GM23338 (cell line): Measurements from ENCODE around the gene CNGB1. TPM values are rescaled to one million over a fixed set of nuclear protein-coding genes. Genes with fewer than 3 reads are reported as not detected.

ENCODE experiments used
- ATAC-seq: fragments of 200-7000 bp; cut with Tn5 transposase; 3 replicates; pipeline ENCODE4 v1.9.1; 2020
- DNase-seq: peaks from one replicate; pipeline ENCODE4 v3.0.0-alpha.2; 2015; ENCODE audit warnings: low spot score
- H2AFZ ChIP-seq: fragments of 200-600 bp; sonication (generic); 2 replicates; pipeline ENCODE4 v1.8.0; 2016; ENCODE audit warnings: antibody characterized with exemption, mild to moderate bottlenecking, moderate library complexity
- H3F3A ChIP-seq: fragments of 200-600 bp; sonication (generic); replicated peaks from 2 replicates; pipeline ENCODE4 v1.8.0; 2017; ENCODE audit warnings: antibody characterized with exemption, mixed run types, low read depth
- H3K27ac ChIP-seq: fragments of 200-600 bp; sonication (generic); 2 replicates; pipeline ENCODE4 v1.6.1; 2016; ENCODE audit warnings: low read depth
- H3K27me3 ChIP-seq: fragments of 200-600 bp; sonication (generic); 2 replicates; pipeline ENCODE4 v1.8.0; 2016; ENCODE audit warnings: mild to moderate bottlenecking, mixed run types, moderate library complexity; ENCODE audit not compliant: insufficient read depth
- H3K36me3 ChIP-seq: fragments of 200-600 bp; sonication (generic); 2 replicates; pipeline ENCODE4 v1.8.0; 2016; ENCODE audit warnings: mild to moderate bottlenecking; ENCODE audit not compliant: insufficient read depth
- H3K4me1 ChIP-seq: fragments of 200-600 bp; sonication (generic); 2 replicates; pipeline ENCODE4 v1.8.0; 2016; ENCODE audit warnings: mild to moderate bottlenecking, moderate library complexity; ENCODE audit not compliant: insufficient read depth
- H3K4me2 ChIP-seq: fragments of 200-600 bp; sonication (generic); 2 replicates; pipeline ENCODE4 v1.7.1; 2017; ENCODE audit warnings: mixed run types
- H3K4me3 ChIP-seq: fragments of 200-600 bp; sonication (generic); 2 replicates; pipeline ENCODE4 v1.6.1; 2016; ENCODE audit warnings: mixed run types
- H3K79me2 ChIP-seq: fragments of 200-600 bp; sonication (generic); replicated peaks from 2 replicates; pipeline ENCODE4 v1.8.0; 2017; ENCODE audit warnings: mild to moderate bottlenecking; ENCODE audit not compliant: insufficient read depth
- H3K9me2 ChIP-seq: fragments of 200-600 bp; sonication (generic); 2 replicates; pipeline ENCODE4 v1.8.0; 2017; ENCODE audit not compliant: insufficient read depth
- H4K20me1 ChIP-seq: fragments of 200-600 bp; sonication (generic); replicated peaks from 2 replicates; pipeline ENCODE4 v1.8.0; 2017; ENCODE audit warnings: mild to moderate bottlenecking; ENCODE audit not compliant: insufficient read depth
- H3K27ac Mint-ChIP-seq: 2 replicates; pipeline ENCODE4 v1.8.0; 2020; ENCODE audit warnings: inconsistent platforms, mild to moderate bottlenecking, moderate library complexity, mixed read lengths
- H3K27me3 Mint-ChIP-seq: 3 replicates; pipeline ENCODE4 v1.8.0; 2022; ENCODE audit warnings: low read depth, mild to moderate bottlenecking, moderate library complexity, mixed read lengths, inconsistent platforms; ENCODE audit not compliant: insufficient read depth, poor library complexity
- H3K36me3 Mint-ChIP-seq: 3 replicates; pipeline ENCODE4 v1.8.0; 2021; ENCODE audit warnings: low read depth, mild to moderate bottlenecking, inconsistent platforms, moderate library complexity, mixed read lengths
- H3K4me1 Mint-ChIP-seq: 3 replicates; pipeline ENCODE4 v1.8.0; 2020; ENCODE audit warnings: mild to moderate bottlenecking, inconsistent platforms, mixed read lengths
- H3K4me3 Mint-ChIP-seq: 3 replicates; pipeline ENCODE4 v1.8.0; 2021; ENCODE audit warnings: moderate library complexity, mild to moderate bottlenecking, inconsistent platforms, mixed read lengths
- H3K9me3 Mint-ChIP-seq: 3 replicates; pipeline ENCODE4 v1.8.0; 2020; ENCODE audit warnings: moderate library complexity, mild to moderate bottlenecking, inconsistent platforms, mixed read lengths
- CREB1 ChIP-seq: fragments of 250-450 bp; sonication (Bioruptor Pico); IDR thresholded peaks from 2 replicates; pipeline ENCODE4 v1.5.0; 2020; ENCODE audit warnings: low read depth, mild to moderate bottlenecking, moderate library complexity
- EZH2 ChIP-seq: fragments of 200-600 bp; sonication (generic); IDR thresholded peaks from one replicate; pipeline ENCODE4 v1.8.0; 2017; ENCODE audit warnings: antibody characterized with exemption, mild to moderate bottlenecking, low read depth; ENCODE audit not compliant: unreplicated experiment
- EZH2phosphoT487 ChIP-seq: fragments of 200-600 bp; sonication (generic); IDR thresholded peaks from one replicate; pipeline ENCODE4 v1.8.1; 2018; ENCODE audit warnings: antibody characterized with exemption; ENCODE audit not compliant: unreplicated experiment
- JUNB ChIP-seq: IDR thresholded peaks from one replicate; pipeline ENCODE4 v1.6.1; 2016; ENCODE audit warnings: antibody characterized with exemption; ENCODE audit not compliant: unreplicated experiment
- NANOG ChIP-seq: IDR thresholded peaks from 2 replicates; pipeline ENCODE4 v1.6.1; 2016; ENCODE audit warnings: antibody characterized with exemption, borderline replicate concordance
- POLR2AphosphoS5 ChIP-seq: IDR thresholded peaks from 2 replicates; pipeline ENCODE4 v1.6.1; 2016; ENCODE audit warnings: antibody characterized with exemption, low read depth
- STAT1 ChIP-seq: IDR thresholded peaks from one replicate; pipeline ENCODE4 v1.6.1; 2016; ENCODE audit warnings: antibody characterized with exemption; ENCODE audit not compliant: unreplicated experiment
- ZNF114 ChIP-seq: fragments of 250-450 bp; sonication (Bioruptor Pico); IDR thresholded peaks from 2 replicates; pipeline ENCODE4 v1.5.0; 2020; ENCODE audit warnings: mild to moderate bottlenecking, moderate library complexity
- ZNF331 ChIP-seq: fragments of 250-450 bp; sonication (Bioruptor Pico); IDR thresholded peaks from 2 replicates; pipeline ENCODE4 v1.5.0; 2020; ENCODE audit warnings: low read depth, mild to moderate bottlenecking, moderate library complexity
- polyA plus RNA-seq: library from polyadenylated mRNA; unstranded; fragments of >200 nt; fragmentation: Nextera tagmentation; extraction: Ambion mirVana; gene quantifications from 2 replicates; pipeline ENCODE4 v1.2.1, GENCODE V29; 2016
- total RNA-seq: library from RNA; depleted of rRNA; stranded (reverse); fragments of >200 nt; shearing (Covaris generic); gene quantifications from 2 replicates; pipeline ENCODE4 v1.2.3, GENCODE V29; 2014
- TF ChIP-seq, protein P1 (sequence below): fragments of 250-450 bp; sonication (Bioruptor Pico); IDR thresholded peaks from 2 replicates; pipeline ENCODE4 v1.5.0; 2020; ENCODE audit warnings: mild to moderate bottlenecking, moderate library complexity
- TF ChIP-seq, protein P2 (sequence below), 2 experiments: fragments of 200-600 bp in 1 of 2; sonication (generic) in 1 of 2; conservative IDR thresholded peaks; 2 replicates each; pipeline versions ENCODE4 v1.5.1 to v1.6.1; 2016 to 2017; ENCODE audit warnings: antibody characterized with exemption in 2 of 2, low read depth in 2 of 2, mild to moderate bottlenecking in 2 of 2, moderate library complexity in 1 of 2
- TF ChIP-seq, protein P3 (sequence below): IDR thresholded peaks from one replicate; pipeline ENCODE4 v1.6.1; 2018; ENCODE audit warnings: antibody characterized with exemption; ENCODE audit not compliant: unreplicated experiment
- TF ChIP-seq, protein P4 (sequence below): IDR thresholded peaks from 2 replicates; pipeline ENCODE4 v1.6.1; 2016; ENCODE audit warnings: antibody characterized with exemption

CNGB1 gene
- total and polyA plus RNA-seq, 2 experiments from 2014 or later, result not detected

DNA sequence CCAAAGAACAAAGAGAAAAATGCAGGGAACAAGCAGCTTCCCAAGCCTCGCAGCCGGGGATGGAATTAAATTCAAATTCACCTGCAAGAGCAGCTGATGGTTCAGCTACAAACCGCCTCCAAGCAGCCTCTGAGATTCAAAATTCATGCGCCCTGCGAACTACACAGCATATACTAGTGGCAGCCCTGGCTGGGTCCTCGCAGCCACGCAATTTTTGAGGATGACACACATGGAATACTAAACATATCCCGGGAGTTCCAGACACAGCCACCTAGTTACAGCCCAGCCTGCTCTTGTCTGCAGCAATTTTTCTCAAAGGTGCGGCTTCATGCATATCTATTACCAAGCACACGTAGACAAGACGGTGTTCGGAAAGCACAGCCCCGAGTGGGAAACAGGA, 132.8 kb downstream of the CNGB1 start:
- peaks cover 8% of the 10 kb centered on the region for H3K27me3 Mint-ChIP-seq
- no peaks in the 10 kb centered on the region; the same call in 2 of the 3 replicates for H3K36me3 Mint-ChIP-seq
- Histone ChIP-seq H3F3A (peaks cover 4% of the 10 kb centered on the region; the same call in 1 of the 2 replicates), H2AFZ (peak overlapping the region; percentile 90), H3K4me3 (no peak overlapping the region), H3K27ac (peak overlapping the region; percentile 45; the same call in 1 of the 2 replicates), H4K20me1 (no peaks in the 10 kb centered on the region), H3K79me2 (no peaks in the 10 kb centered on the region), H3K36me3 (no peaks in the 10 kb centered on the region), H3K9me2 (no peaks in the 10 kb centered on the region), H3K4me1 (peaks cover 20% of the 10 kb centered on the region), H3K4me2 (no peak overlapping the region; the same call in 1 of the 2 replicates), H3K27me3 (no peaks in the 10 kb centered on the region)
- no peak overlapping the region for H3K4me3 Mint-ChIP-seq
- TF ChIP-seq EZH2phosphoT487 (no peak), STAT1 (no peak), JUNB (no peak), CREB1 (CRISPR knock-in tag) (no peak), ZNF331 (CRISPR knock-in tag) (no peak), NANOG (no peak), ZNF114 (CRISPR knock-in tag) (no peak), POLR2AphosphoS5 (no peak), EZH2 (no peak)
- TF ChIP-seq, protein P1, sequence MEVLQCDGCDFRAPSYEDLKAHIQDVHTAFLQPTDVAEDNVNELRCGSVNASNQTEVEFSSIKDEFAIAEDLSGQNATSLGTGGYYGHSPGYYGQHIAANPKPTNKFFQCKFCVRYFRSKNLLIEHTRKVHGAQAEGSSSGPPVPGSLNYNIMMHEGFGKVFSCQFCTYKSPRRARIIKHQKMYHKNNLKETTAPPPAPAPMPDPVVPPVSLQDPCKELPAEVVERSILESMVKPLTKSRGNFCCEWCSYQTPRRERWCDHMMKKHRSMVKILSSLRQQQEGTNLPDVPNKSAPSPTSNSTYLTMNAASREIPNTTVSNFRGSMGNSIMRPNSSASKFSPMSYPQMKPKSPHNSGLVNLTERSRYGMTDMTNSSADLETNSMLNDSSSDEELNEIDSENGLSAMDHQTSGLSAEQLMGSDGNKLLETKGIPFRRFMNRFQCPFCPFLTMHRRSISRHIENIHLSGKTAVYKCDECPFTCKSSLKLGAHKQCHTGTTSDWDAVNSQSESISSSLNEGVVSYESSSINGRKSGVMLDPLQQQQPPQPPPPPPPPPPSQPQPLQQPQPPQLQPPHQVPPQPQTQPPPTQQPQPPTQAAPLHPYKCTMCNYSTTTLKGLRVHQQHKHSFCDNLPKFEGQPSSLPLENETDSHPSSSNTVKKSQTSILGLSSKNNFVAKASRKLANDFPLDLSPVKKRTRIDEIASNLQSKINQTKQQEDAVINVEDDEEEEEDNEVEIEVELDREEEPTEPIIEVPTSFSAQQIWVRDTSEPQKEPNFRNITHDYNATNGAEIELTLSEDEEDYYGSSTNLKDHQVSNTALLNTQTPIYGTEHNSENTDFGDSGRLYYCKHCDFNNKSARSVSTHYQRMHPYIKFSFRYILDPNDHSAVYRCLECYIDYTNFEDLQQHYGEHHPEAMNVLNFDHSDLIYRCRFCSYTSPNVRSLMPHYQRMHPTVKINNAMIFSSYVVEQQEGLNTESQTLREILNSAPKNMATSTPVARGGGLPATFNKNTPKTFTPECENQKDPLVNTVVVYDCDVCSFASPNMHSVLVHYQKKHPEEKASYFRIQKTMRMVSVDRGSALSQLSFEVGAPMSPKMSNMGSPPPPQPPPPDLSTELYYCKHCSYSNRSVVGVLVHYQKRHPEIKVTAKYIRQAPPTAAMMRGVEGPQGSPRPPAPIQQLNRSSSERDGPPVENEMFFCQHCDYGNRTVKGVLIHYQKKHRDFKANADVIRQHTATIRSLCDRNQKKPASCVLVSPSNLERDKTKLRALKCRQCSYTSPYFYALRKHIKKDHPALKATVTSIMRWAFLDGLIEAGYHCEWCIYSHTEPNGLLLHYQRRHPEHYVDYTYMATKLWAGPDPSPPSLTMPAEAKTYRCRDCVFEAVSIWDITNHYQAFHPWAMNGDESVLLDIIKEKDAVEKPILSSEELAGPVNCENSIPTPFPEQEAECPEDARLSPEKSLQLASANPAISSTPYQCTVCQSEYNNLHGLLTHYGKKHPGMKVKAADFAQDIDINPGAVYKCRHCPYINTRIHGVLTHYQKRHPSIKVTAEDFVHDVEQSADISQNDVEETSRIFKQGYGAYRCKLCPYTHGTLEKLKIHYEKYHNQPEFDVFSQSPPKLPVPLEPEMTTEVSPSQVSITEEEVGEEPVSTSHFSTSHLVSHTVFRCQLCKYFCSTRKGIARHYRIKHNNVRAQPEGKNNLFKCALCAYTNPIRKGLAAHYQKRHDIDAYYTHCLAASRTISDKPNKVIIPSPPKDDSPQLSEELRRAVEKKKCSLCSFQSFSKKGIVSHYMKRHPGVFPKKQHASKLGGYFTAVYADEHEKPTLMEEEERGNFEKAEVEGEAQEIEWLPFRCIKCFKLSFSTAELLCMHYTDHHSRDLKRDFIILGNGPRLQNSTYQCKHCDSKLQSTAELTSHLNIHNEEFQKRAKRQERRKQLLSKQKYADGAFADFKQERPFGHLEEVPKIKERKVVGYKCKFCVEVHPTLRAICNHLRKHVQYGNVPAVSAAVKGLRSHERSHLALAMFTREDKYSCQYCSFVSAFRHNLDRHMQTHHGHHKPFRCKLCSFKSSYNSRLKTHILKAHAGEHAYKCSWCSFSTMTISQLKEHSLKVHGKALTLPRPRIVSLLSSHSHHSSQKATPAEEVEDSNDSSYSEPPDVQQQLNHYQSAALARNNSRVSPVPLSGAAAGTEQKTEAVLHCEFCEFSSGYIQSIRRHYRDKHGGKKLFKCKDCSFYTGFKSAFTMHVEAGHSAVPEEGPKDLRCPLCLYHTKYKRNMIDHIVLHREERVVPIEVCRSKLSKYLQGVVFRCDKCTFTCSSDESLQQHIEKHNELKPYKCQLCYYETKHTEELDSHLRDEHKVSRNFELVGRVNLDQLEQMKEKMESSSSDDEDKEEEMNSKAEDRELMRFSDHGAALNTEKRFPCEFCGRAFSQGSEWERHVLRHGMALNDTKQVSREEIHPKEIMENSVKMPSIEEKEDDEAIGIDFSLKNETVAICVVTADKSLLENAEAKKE (CRISPR knock-in tag), result no peak
- TF ChIP-seq, protein P2, sequence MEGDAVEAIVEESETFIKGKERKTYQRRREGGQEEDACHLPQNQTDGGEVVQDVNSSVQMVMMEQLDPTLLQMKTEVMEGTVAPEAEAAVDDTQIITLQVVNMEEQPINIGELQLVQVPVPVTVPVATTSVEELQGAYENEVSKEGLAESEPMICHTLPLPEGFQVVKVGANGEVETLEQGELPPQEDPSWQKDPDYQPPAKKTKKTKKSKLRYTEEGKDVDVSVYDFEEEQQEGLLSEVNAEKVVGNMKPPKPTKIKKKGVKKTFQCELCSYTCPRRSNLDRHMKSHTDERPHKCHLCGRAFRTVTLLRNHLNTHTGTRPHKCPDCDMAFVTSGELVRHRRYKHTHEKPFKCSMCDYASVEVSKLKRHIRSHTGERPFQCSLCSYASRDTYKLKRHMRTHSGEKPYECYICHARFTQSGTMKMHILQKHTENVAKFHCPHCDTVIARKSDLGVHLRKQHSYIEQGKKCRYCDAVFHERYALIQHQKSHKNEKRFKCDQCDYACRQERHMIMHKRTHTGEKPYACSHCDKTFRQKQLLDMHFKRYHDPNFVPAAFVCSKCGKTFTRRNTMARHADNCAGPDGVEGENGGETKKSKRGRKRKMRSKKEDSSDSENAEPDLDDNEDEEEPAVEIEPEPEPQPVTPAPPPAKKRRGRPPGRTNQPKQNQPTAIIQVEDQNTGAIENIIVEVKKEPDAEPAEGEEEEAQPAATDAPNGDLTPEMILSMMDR (conservative IDR thresholded peaks at IDR 0.05; ENCODE audit: low read depth in 2 of 2), result no peak
- TF ChIP-seq, protein P3, sequence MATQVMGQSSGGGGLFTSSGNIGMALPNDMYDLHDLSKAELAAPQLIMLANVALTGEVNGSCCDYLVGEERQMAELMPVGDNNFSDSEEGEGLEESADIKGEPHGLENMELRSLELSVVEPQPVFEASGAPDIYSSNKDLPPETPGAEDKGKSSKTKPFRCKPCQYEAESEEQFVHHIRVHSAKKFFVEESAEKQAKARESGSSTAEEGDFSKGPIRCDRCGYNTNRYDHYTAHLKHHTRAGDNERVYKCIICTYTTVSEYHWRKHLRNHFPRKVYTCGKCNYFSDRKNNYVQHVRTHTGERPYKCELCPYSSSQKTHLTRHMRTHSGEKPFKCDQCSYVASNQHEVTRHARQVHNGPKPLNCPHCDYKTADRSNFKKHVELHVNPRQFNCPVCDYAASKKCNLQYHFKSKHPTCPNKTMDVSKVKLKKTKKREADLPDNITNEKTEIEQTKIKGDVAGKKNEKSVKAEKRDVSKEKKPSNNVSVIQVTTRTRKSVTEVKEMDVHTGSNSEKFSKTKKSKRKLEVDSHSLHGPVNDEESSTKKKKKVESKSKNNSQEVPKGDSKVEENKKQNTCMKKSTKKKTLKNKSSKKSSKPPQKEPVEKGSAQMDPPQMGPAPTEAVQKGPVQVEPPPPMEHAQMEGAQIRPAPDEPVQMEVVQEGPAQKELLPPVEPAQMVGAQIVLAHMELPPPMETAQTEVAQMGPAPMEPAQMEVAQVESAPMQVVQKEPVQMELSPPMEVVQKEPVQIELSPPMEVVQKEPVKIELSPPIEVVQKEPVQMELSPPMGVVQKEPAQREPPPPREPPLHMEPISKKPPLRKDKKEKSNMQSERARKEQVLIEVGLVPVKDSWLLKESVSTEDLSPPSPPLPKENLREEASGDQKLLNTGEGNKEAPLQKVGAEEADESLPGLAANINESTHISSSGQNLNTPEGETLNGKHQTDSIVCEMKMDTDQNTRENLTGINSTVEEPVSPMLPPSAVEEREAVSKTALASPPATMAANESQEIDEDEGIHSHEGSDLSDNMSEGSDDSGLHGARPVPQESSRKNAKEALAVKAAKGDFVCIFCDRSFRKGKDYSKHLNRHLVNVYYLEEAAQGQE, result no peak
- TF ChIP-seq, protein P4, sequence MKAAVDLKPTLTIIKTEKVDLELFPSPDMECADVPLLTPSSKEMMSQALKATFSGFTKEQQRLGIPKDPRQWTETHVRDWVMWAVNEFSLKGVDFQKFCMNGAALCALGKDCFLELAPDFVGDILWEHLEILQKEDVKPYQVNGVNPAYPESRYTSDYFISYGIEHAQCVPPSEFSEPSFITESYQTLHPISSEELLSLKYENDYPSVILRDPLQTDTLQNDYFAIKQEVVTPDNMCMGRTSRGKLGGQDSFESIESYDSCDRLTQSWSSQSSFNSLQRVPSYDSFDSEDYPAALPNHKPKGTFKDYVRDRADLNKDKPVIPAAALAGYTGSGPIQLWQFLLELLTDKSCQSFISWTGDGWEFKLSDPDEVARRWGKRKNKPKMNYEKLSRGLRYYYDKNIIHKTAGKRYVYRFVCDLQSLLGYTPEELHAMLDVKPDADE, result no peak
- ATAC-seq (peak; percentile 14; the same call in 2 of the 3 replicates), DNase-seq (no peak)
- H3K9me3 Mint-ChIP-seq, result no peaks in the 10 kb centered on the region
- H3K27ac Mint-ChIP-seq, result no peak overlapping the region
- peaks cover 31% of the 10 kb centered on the region for H3K4me1 Mint-ChIP-seq
